SK-N-SH (cell line): ENCODE measurements around the gene CYP27A1. TPM values are rescaled to one million over a fixed set of nuclear protein-coding genes. Genes with fewer than 3 reads are reported as not detected.

ENCODE experiments used
- CTCF ChIA-PET: fragments of 300-600, 350-600 bp; formaldehyde crosslinking; extraction: SDS; loops from one replicate; lab custom pipeline; 2021; lab: Yijun Ruan, JAX
- POLR2A ChIA-PET: fragments of 350-600 bp; sonication (Branson Sonifier 250); formaldehyde crosslinking; extraction: SDS; loops from one replicate; lab custom pipeline; 2020; ENCODE audit warnings: antibody characterized with exemption, inconsistent platforms; lab: Yijun Ruan, JAX
- DNase-seq: peaks from one replicate; pipeline ENCODE4 v3.0.0; 2012
- H2AFZ ChIP-seq: fragments of 200-600 bp; sonication (generic); 2 replicates; pipeline ENCODE4 v1.8.1; 2016; ENCODE audit warnings: antibody characterized with exemption, mild to moderate bottlenecking, low read depth
- H3F3A ChIP-seq: fragments of 200-600 bp; sonication (generic); replicated peaks from 2 replicates; pipeline ENCODE3; 2016; ENCODE audit warnings: antibody characterized with exemption, mild to moderate bottlenecking; ENCODE audit not compliant: insufficient read depth
- H3K27ac ChIP-seq, 2 experiments: fragments of 200-500 bp in 1 of 2; fragments of 200-600 bp in 1 of 2; sonication (Bioruptor generic) in 1 of 2; sonication (generic), shearing (Covaris generic) in 1 of 2; 2 replicates each; pipeline versions ENCODE4 v1.5.1 to v1.6.1; 2014 to 2016; ENCODE audit warnings: low read depth in 2 of 2, inconsistent platforms in 1 of 2, low read length in 1 of 2, mild to moderate bottlenecking in 1 of 2, mixed read lengths in 1 of 2
- H3K27me3 ChIP-seq: fragments of 200-600 bp; sonication (generic), shearing (Covaris generic); 2 replicates; pipeline ENCODE4 v1.6.1; 2016; ENCODE audit warnings: mixed run types; ENCODE audit not compliant: insufficient read depth
- H3K36me3 ChIP-seq, 2 experiments: fragments of 200-500 bp in 1 of 2; fragments of 200-600 bp in 1 of 2; sonication (Bioruptor generic) in 1 of 2; sonication (generic) in 1 of 2; replicated peaks in 1 of 2; 2 replicates each; pipeline versions ENCODE3 to v1.5.1; 2014 to 2016; ENCODE audit warnings: low read length in 1 of 2, mild to moderate bottlenecking in 1 of 2; ENCODE audit not compliant: insufficient read depth in 2 of 2, control insufficient read depth in 1 of 2
- H3K4me1 ChIP-seq, 2 experiments: fragments of 200-500 bp in 1 of 2; fragments of 200-600 bp in 1 of 2; sonication (Bioruptor generic) in 1 of 2; sonication (generic), shearing (Covaris generic) in 1 of 2; 2 replicates each; pipeline versions ENCODE4 v1.5.1 to v1.6.1; 2014 to 2016; ENCODE audit warnings: low read depth in 1 of 2, low read length in 1 of 2, mixed run types in 1 of 2; ENCODE audit not compliant: insufficient read depth in 2 of 2, control insufficient read depth in 1 of 2
- H3K4me2 ChIP-seq: fragments of 200-600 bp; sonication (generic), shearing (Covaris generic); 2 replicates; pipeline ENCODE4 v1.6.1; 2017; ENCODE audit warnings: mixed run types
- H3K4me3 ChIP-seq, 2 experiments: fragments of 200-500 bp in 1 of 2; fragments of 200-600 bp in 1 of 2; sonication (Bioruptor generic) in 1 of 2; sonication (generic), shearing (Covaris generic) in 1 of 2; 2 replicates each; pipeline versions ENCODE4 v1.5.1 to v1.8.1; 2014 to 2016; ENCODE audit warnings: low read depth in 2 of 2, inconsistent platforms in 1 of 2, low read length in 1 of 2, mild to moderate bottlenecking in 1 of 2, mixed read lengths in 1 of 2, moderate library complexity in 1 of 2
- H3K79me2 ChIP-seq: fragments of 200-600 bp; sonication (generic); 2 replicates; pipeline ENCODE4 v1.8.1; 2017; ENCODE audit warnings: mild to moderate bottlenecking; ENCODE audit not compliant: insufficient read depth
- H3K9ac ChIP-seq: fragments of 200-600 bp; sonication (generic); 2 replicates; pipeline ENCODE4 v1.6.1; 2017; ENCODE audit warnings: mixed run types
- H3K9me2 ChIP-seq: fragments of 200-600 bp; sonication (generic); 2 replicates; pipeline ENCODE4 v1.6.1; 2017; ENCODE audit warnings: mixed run types
- H3K9me3 ChIP-seq: fragments of 200-600 bp; sonication (generic); 2 replicates; pipeline ENCODE4 v1.6.1; 2017; ENCODE audit warnings: mixed run types, mild to moderate bottlenecking, moderate library complexity
- H4K20me1 ChIP-seq: fragments of 200-600 bp; sonication (generic); 2 replicates; pipeline ENCODE4 v1.6.1; 2017; ENCODE audit warnings: mild to moderate bottlenecking, mixed run types; ENCODE audit not compliant: insufficient read depth
- CHD2 ChIP-seq: fragments of 150-350 bp; IDR thresholded peaks from 2 replicates; pipeline ENCODE4 v1.6.1; 2018; ENCODE audit warnings: low read length; ENCODE audit not compliant: partially characterized antibody
- CTCF ChIP-seq: fragments of 200-600 bp; sonication (generic); IDR thresholded peaks from 2 replicates; pipeline ENCODE4 v1.6.1; 2017; ENCODE audit warnings: antibody characterized with exemption, mild to moderate bottlenecking, moderate library complexity
- EP300 ChIP-seq, 2 experiments: IDR thresholded peaks; 2 replicates each; pipeline versions ENCODE4 v1.4.0 to v1.6.1; 2012; ENCODE audit warnings: borderline replicate concordance in 1 of 2, low read depth in 1 of 2, low read length in 1 of 2
- FOXJ3 ChIP-seq: sonication (generic); formaldehyde crosslinking; IDR thresholded peaks from 2 replicates; pipeline ENCODE4 v1.5.1; 2020; ENCODE audit warnings: mild to moderate bottlenecking, missing genetic modification reagents
- GABPA ChIP-seq: IDR thresholded peaks from 2 replicates; pipeline ENCODE4 v1.4.0; 2012; ENCODE audit warnings: low read depth, mild to moderate bottlenecking
- GATA2 ChIP-seq: sonication (generic); formaldehyde crosslinking; IDR thresholded peaks from 2 replicates; pipeline ENCODE4 v1.5.0; 2020; ENCODE audit warnings: mild to moderate bottlenecking, missing genetic modification reagents
- IRF3 ChIP-seq: fragments of 150-350 bp; IDR thresholded peaks from 2 replicates; pipeline ENCODE4 v1.6.1; 2016; ENCODE audit warnings: mild to moderate bottlenecking, low read depth, low read length
- NFIC ChIP-seq: IDR thresholded peaks from 2 replicates; pipeline ENCODE4 v1.4.0; 2012; ENCODE audit warnings: borderline replicate concordance
- NRF1 ChIP-seq: IDR thresholded peaks from 2 replicates; pipeline ENCODE4 v1.6.1; 2012; ENCODE audit warnings: low read depth, mild to moderate bottlenecking, low read length
- PBX3 ChIP-seq: IDR thresholded peaks from 2 replicates; pipeline ENCODE4; 2012
- RAD21 ChIP-seq: IDR thresholded peaks from 2 replicates; pipeline ENCODE4 v1.6.1; 2012; ENCODE audit warnings: mild to moderate bottlenecking, low read length
- RCOR1 ChIP-seq: fragments of 150-350 bp; IDR thresholded peaks from 2 replicates; pipeline ENCODE4 v1.6.1; 2017; ENCODE audit warnings: antibody characterized with exemption, low read length
- RXRA ChIP-seq: IDR thresholded peaks from 2 replicates; pipeline ENCODE4 v1.4.0; 2012; ENCODE audit warnings: low read depth, mild to moderate bottlenecking, borderline replicate concordance
- SIN3A ChIP-seq: IDR thresholded peaks from 2 replicates; pipeline ENCODE4 v1.6.1; 2012; ENCODE audit warnings: low read depth, mild to moderate bottlenecking, low read length, moderate library complexity, borderline replicate concordance
- SMC3 ChIP-seq: IDR thresholded peaks from 2 replicates; pipeline ENCODE4 v1.6.1; 2012; ENCODE audit warnings: low read depth, low read length, improper control_type of control experiment
- USF2 ChIP-seq: fragments of 150-350 bp; IDR thresholded peaks from 2 replicates; pipeline ENCODE4 v1.6.1; 2017; ENCODE audit warnings: antibody characterized with exemption, low read length, low read depth, borderline replicate concordance
- ZBTB33 ChIP-seq: IDR thresholded peaks from 2 replicates; pipeline ENCODE4 v1.4.0; 2012; ENCODE audit warnings: low read depth, borderline replicate concordance
- WGBS: methylation state at CpG from one replicate; pipeline ENCODE4 v1.1.6; 2017; ENCODE audit warnings: low lambda C conversion rate; 5-methylcytosine and 5-hydroxymethylcytosine counted together
- polyA plus RNA-seq, 3 experiments: library from polyadenylated mRNA; depleted of rRNA; stranded (reverse); fragments of >200 nt; gene quantifications; 2 replicates each; pipeline ENCODE4 v1.2.3, GENCODE V29; 2012

Gene CYP27A1
- polyA plus RNA-seq, 1 of the 3 experiments (the other 2 are of a cell fraction): 0.54 TPM

GRCh38 chr2:218745559-218746469 is 36.1 kb upstream of the CYP27A1 start:
- Histone ChIP-seq H3K79me2 (no peaks in the 10 kb centered on the region), H3K9ac (no peak overlapping the region), H3F3A (no peaks in the 10 kb centered on the region), H3K27ac (no peak overlapping the region), H2AFZ (no peak overlapping the region), H3K36me3 (peaks cover 46 to 75% of the 10 kb centered on the region in 2 experiments), H3K9me2 (no peaks in the 10 kb centered on the region), H3K4me2 (no peak overlapping the region), H4K20me1 (no peaks in the 10 kb centered on the region), H3K9me3 (no peaks in the 10 kb centered on the region), H3K4me3 (no peak overlapping the region), H3K4me1 (no peaks in the 10 kb centered on the region), H3K27me3 (no peaks in the 10 kb centered on the region)
- ChIA-PET POLR2A (no interaction called here), CTCF (interaction anchor here (0.8 to 2.3 kb wide), 7 partner anchors 14 to 106 kb away, joined by 3 to 5 read pairs (median 4); no protein-coding TSS in a partner anchor)
- 91% methylated on average over 10 of the region's 10 CpGs for WGBS
- no peak for DNase-seq
- TF ChIP-seq RCOR1 (no peak), SMC3 (no peak), NRF1 (no peak), IRF3 (no peak), USF2 (no peak), CHD2 (no peak), FOXJ3 (CRISPR knock-in tag) (no peak)

- WGBS: 85% methylated on average over 1 of the region's 1 CpG
- POLR2A ChIA-PET: no interaction called here
- H2AFZ ChIP-seq: no peak overlapping the region
- H3K79me2 ChIP-seq: no peaks in the 10 kb centered on the region
- CTCF ChIA-PET: interaction anchor here (0.7 to 2.3 kb wide), 7 partner anchors 13 to 106 kb away, joined by 3 to 5 read pairs (median 4); no protein-coding TSS in a partner anchor
- no peaks in the 10 kb centered on the region for H3F3A ChIP-seq
- no peaks in the 10 kb centered on the region for H3K27me3 ChIP-seq
- no peaks in the 10 kb centered on the region for H4K20me1 ChIP-seq
- H3K9ac ChIP-seq: no peak overlapping the region
- H3K4me1 ChIP-seq: no peaks in the 10 kb centered on the region
- no peak overlapping the region for H3K4me2 ChIP-seq
- H3K4me3 ChIP-seq: no peak overlapping the region
- no peaks in the 10 kb centered on the region for H3K9me2 ChIP-seq
- peaks cover 49 to 78% of the 10 kb centered on the region in 2 experiments for H3K36me3 ChIP-seq
- no peak for DNase-seq
- H3K9me3 ChIP-seq: no peaks in the 10 kb centered on the region
- no peak overlapping the region for H3K27ac ChIP-seq
- TF ChIP-seq SIN3A (no peak), RAD21 (no peak), NRF1 (no peak), FOXJ3 (CRISPR knock-in tag) (no peak), NFIC (no peak), CTCF (no peak), ZBTB33 (no peak), EP300 (IDR thresholded peaks at IDR 0.05; ENCODE audit: borderline replicate concordance in 1 of 2, low read depth in 1 of 2, low read length in 1 of 2) (no peak), GABPA (no peak), GATA2 (CRISPR knock-in tag) (no peak), RCOR1 (no peak), CHD2 (no peak), RXRA (no peak), SMC3 (no peak), PBX3 (no peak)
Observed at GRCh38 chr2:218746470-218746795, 35.5 kb upstream of the CYP27A1 start.
